Measurements from ENCODE around the gene EXD3. TPM values are rescaled to one million over a fixed set of nuclear protein-coding genes. Genes with fewer than 3 reads are reported as not detected.

EXD3 gene
- total and polyA plus RNA-seq, 2 of the 13 experiments (the other 11 are each of a cell fraction or from before 2014, with no cell fraction given): 2.7 to 4.8 TPM

DNA sequence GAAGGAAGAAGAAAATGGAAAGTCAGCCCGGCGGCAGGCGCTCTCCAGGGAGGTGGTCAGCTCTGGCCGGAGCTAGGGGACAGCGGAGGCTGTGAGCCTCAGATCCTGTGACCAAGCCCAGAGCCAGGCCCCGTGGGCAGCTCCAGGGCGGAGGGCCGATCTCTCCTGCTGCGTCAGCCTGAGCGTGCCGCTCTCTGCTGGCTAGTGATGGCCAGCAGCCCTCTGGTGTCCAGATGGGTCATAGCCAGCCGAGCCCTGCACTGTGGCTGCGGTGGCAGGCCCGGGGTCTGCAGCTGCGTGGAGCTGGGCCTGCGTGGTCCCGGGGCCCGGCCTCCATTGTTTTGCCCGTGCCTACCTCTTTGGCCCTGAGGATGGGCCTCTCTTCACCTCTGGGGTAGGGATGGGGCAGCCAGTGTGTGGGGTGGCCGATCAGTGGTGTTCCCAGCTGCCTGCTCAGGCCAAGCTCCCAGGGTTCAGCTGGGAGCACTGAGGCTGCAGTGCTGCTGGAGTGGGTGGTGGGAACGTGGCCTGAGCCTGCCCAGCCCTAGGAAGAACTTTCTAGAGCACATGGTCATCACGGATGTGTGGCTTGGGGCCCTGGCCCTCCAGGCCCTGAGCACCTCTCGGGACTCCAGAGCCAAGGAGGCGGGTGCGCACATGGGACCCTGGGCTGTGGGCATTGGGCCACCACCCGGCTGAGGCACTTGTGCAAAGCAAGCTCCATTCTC, 103.8 kb downstream of the EXD3 start (continued):
- TF ChIP-seq, protein P1, sequence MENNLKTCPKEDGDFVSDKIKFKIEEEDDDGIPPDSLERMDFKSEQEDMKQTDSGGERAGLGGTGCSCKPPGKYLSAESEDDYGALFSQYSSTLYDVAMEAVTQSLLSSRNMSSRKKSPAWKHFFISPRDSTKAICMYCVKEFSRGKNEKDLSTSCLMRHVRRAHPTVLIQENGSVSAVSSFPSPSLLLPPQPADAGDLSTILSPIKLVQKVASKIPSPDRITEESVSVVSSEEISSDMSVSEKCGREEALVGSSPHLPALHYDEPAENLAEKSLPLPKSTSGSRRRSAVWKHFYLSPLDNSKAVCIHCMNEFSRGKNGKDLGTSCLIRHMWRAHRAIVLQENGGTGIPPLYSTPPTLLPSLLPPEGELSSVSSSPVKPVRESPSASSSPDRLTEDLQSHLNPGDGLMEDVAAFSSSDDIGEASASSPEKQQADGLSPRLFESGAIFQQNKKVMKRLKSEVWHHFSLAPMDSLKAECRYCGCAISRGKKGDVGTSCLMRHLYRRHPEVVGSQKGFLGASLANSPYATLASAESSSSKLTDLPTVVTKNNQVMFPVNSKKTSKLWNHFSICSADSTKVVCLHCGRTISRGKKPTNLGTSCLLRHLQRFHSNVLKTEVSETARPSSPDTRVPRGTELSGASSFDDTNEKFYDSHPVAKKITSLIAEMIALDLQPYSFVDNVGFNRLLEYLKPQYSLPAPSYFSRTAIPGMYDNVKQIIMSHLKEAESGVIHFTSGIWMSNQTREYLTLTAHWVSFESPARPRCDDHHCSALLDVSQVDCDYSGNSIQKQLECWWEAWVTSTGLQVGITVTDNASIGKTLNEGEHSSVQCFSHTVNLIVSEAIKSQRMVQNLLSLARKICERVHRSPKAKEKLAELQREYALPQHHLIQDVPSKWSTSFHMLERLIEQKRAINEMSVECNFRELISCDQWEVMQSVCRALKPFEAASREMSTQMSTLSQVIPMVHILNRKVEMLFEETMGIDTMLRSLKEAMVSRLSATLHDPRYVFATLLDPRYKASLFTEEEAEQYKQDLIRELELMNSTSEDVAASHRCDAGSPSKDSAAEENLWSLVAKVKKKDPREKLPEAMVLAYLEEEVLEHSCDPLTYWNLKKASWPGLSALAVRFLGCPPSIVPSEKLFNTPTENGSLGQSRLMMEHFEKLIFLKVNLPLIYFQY (CRISPR knock-in tag; IDR thresholded peaks at IDR 0.05; ENCODE audit: borderline replicate concordance): 0 out of 2 replicates have a peak, but pooled peaks have one; percentile 27
- no peak for TF ChIP-seq NR2F6 (IDR thresholded peaks at IDR 0.05)
- peak; percentile 18; the same call in 1 of the 2 replicates for TF ChIP-seq NR2F6 (CRISPR knock-in tag; IDR thresholded peaks at IDR 0.05)
- TF ChIP-seq, protein P2, sequence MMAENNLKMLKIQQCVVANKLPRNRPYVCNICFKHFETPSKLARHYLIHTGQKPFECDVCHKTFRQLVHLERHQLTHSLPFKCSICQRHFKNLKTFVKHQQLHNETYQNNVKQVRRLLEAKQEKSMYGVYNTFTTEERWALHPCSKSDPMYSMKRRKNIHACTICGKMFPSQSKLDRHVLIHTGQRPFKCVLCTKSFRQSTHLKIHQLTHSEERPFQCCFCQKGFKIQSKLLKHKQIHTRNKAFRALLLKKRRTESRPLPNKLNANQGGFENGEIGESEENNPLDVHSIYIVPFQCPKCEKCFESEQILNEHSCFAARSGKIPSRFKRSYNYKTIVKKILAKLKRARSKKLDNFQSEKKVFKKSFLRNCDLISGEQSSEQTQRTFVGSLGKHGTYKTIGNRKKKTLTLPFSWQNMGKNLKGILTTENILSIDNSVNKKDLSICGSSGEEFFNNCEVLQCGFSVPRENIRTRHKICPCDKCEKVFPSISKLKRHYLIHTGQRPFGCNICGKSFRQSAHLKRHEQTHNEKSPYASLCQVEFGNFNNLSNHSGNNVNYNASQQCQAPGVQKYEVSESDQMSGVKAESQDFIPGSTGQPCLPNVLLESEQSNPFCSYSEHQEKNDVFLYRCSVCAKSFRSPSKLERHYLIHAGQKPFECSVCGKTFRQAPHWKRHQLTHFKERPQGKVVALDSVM (CRISPR knock-in tag; IDR thresholded peaks at IDR 0.05): 0 out of 2 replicates have a peak, but pooled peaks have one; percentile 36
- no peak for TF ChIP-seq E2F2 (CRISPR knock-in tag; IDR thresholded peaks at IDR 0.05; ENCODE audit: borderline replicate concordance)
- TF ChIP-seq MAFK (conservative IDR thresholded peaks at IDR 0.05 in 1 of 2, IDR thresholded peaks at IDR 0.05 in 1 of 2; ENCODE audit: low read length in 2 of 2): peak; percentile 12 to 28; a peak in 1 of 4 replicates
- TF ChIP-seq ZNF788 (CRISPR knock-in tag; IDR thresholded peaks at IDR 0.05; ENCODE audit: borderline replicate concordance): peak; percentile 42; the same call in 1 of the 2 replicates
- TF ChIP-seq CTCF (CRISPR knock-in tag; IDR thresholded peaks at IDR 0.05): peak; percentile 82
- TF ChIP-seq XRCC5 (optimal IDR thresholded peaks at IDR 0.05; ENCODE audit: low read length): no peak
- no peak for TF ChIP-seq PAX8 (CRISPR knock-in tag; IDR thresholded peaks at IDR 0.05; ENCODE audit: borderline replicate concordance)
- TF ChIP-seq ZNF530 (CRISPR knock-in tag; IDR thresholded peaks at IDR 0.05; ENCODE audit: low read depth): no peak
- no peak for TF ChIP-seq ZNF660 (CRISPR knock-in tag; IDR thresholded peaks at IDR 0.05; ENCODE audit: borderline replicate concordance, low read depth)
- TF ChIP-seq, protein P3, sequence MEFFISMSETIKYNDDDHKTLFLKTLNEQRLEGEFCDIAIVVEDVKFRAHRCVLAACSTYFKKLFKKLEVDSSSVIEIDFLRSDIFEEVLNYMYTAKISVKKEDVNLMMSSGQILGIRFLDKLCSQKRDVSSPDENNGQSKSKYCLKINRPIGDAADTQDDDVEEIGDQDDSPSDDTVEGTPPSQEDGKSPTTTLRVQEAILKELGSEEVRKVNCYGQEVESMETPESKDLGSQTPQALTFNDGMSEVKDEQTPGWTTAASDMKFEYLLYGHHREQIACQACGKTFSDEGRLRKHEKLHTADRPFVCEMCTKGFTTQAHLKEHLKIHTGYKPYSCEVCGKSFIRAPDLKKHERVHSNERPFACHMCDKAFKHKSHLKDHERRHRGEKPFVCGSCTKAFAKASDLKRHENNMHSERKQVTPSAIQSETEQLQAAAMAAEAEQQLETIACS (CRISPR knock-in tag; IDR thresholded peaks at IDR 0.05): no peak
- no peak for TF ChIP-seq DPF2 (CRISPR knock-in tag; IDR thresholded peaks at IDR 0.05; ENCODE audit: borderline replicate concordance, low read depth)
- peak; percentile 85 for TF ChIP-seq RAD21 (CRISPR knock-in tag; IDR thresholded peaks at IDR 0.05)
- no peak for TF ChIP-seq PCBP2 (optimal IDR thresholded peaks at IDR 0.05; ENCODE audit: low read depth, low read length, poor library complexity, severe bottlenecking)
- TF ChIP-seq SNAI1 (CRISPR knock-in tag; IDR thresholded peaks at IDR 0.05; ENCODE audit: borderline replicate concordance): no peak
- no peak for TF ChIP-seq ZNF547 (CRISPR knock-in tag; IDR thresholded peaks at IDR 0.05)
- TF ChIP-seq FOXM1 (CRISPR knock-in tag; IDR thresholded peaks at IDR 0.05): no peak
